GM21515 (cell line): ENCODE results near the gene UBE2Q1.

Experiments used
- ATAC-seq: cut with Tn5 transposase; IDR thresholded peaks from one replicate; pipeline ENCODE4 v1.9.1; 2021; ENCODE audit not compliant: unreplicated experiment

Gene UBE2Q1

GRCh38 chr1:154512760-154513159 lies 45.7 kb downstream of the UBE2Q1 start:
- no peak for ATAC-seq

- no peak for ATAC-seq
These were observed 54.6 kb downstream of the UBE2Q1 start for GRCh38 chr1:154503898-154504297.

GRCh38 chr1:154502744-154503115 lies 55.7 kb downstream of the UBE2Q1 start:
- no peak for ATAC-seq

GRCh38 chr1:154502066-154502743 lies 56.3 kb downstream of the UBE2Q1 start, which contains the start of the genes SHE and TDRD10:
Gene SHE, minus strand, starts transcription at chr1:154502412. Its CDS starts 386 bp downstream, at chr1:154502026.
Gene TDRD10, plus strand, starts transcription at chr1:154502219. Its CDS starts 4,685 bp downstream, at chr1:154506904.
- no peak for ATAC-seq

DNA sequence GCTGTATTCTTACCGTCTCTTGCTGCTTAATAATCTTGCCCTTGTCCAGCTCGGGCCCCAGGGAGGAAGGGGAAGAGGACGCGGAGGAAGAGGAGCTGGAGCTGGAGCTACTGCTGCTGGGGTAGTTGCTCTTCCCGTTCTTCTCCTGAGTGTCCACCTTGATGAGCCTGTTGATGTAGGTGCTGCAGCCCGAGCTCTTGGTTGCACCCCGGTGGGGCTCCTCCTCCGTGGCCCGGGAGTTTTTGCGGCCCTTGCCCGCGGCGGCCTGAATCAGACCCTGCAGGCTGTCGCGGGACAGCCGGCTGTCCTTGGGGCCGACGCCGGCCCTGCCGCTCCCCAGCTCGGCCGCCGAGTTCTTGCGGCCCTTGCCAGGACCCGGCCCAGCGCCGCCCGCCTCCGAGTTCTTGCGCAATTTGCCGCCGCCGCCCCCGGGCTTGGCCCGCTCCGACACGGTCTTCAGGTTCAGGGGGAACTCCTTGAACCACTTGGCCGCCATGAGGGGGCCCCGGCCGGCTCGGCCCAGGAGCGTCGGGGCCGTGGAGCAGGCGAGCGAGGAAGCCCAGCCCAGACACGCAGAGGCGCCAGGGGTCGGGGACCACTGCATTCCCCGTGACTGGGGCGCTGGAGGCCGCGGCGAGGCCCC lies 56.9 kb downstream of the UBE2Q1 start:
- ATAC-seq, result no peak

- no peak for ATAC-seq
These were observed 57.9 kb downstream of the UBE2Q1 start for GRCh38 chr1:154500533-154500932.

- ATAC-seq, result no peak
These were observed 59.0 kb downstream of the UBE2Q1 start for GRCh38 chr1:154499446-154499845.
